Activated CD8-positive, alpha-beta T cell treated with anti-CD3 and anti-CD28 coated beads, Interleukin-2, amount 10 ng/mL, durations not matched to agents 7 days and 5 days (primary cell): Measurements from ENCODE around the gene SHC4. TPM values are rescaled to one million over a fixed set of nuclear protein-coding genes. Genes with fewer than 3 reads are reported as not detected.
A peak's percentile ranks its signal among the peaks of the same experiment; 100 is the strongest.

Experiments
- ATAC-seq: fragments of 150-1000 bp; cut with Tn5 transposase; one replicate; pipeline ENCODE4 v1.10.0; 2021; ENCODE audit warnings: moderate library complexity
- CTCF ChIA-PET: fragments of 350-600 bp; sonication (Branson Sonifier 250); formaldehyde crosslinking; loops from one replicate; lab custom pipeline; 2021; ENCODE audit warnings: antibody characterized with exemption; lab: Charles Lee
- POLR2A ChIA-PET: fragments of 350-600 bp; sonication (Branson Sonifier 250); formaldehyde crosslinking; loops from one replicate; lab custom pipeline; 2021; ENCODE audit warnings: antibody characterized with exemption; lab: Charles Lee
- DNase-seq: peaks from one replicate; pipeline ENCODE4 v3.0.0-alpha.2; 2020
- H3K27ac Mint-ChIP-seq: one replicate; pipeline ENCODE4 v1.8.0; 2021; ENCODE audit warnings: mild to moderate bottlenecking, mixed read lengths
- H3K27me3 Mint-ChIP-seq: one replicate; pipeline ENCODE4 v1.8.0; 2021; ENCODE audit warnings: low read depth, mixed read lengths
- H3K36me3 Mint-ChIP-seq: one replicate; pipeline ENCODE4 v1.8.0; 2021; ENCODE audit warnings: low read depth, mixed read lengths
- H3K4me1 Mint-ChIP-seq: one replicate; pipeline ENCODE4 v1.8.0; 2021; ENCODE audit warnings: low read depth, mixed read lengths
- H3K4me3 Mint-ChIP-seq: one replicate; pipeline ENCODE4 v1.8.0; 2021; ENCODE audit warnings: mild to moderate bottlenecking, mixed read lengths
- H3K9me3 Mint-ChIP-seq: one replicate; pipeline ENCODE4 v1.8.0; 2022; ENCODE audit warnings: mixed read lengths; ENCODE audit not compliant: insufficient read depth
- total RNA-seq, 2 experiments: library from RNA; stranded (reverse); gene quantifications; one replicate each; pipeline ENCODE4 v1.2.3, GENCODE V29; 2021

The SHC4 gene
- total RNA-seq, 2 experiments from 2014 or later: 0.65 to 0.66 TPM

- peaks cover 15% of the 10 kb centered on the region for H3K4me1 Mint-ChIP-seq
- no peak overlapping the region for H3K27ac Mint-ChIP-seq
- no peak overlapping the region for H3K4me3 Mint-ChIP-seq
- no peaks in the 10 kb centered on the region for H3K9me3 Mint-ChIP-seq
- H3K36me3 Mint-ChIP-seq: no peaks in the 10 kb centered on the region
- CTCF ChIA-PET: interaction anchor here (1.0 kb wide), 1 partner anchor 78 kb away, joined by 3 read pairs; no protein-coding TSS in a partner anchor
- DNase-seq (no peak), ATAC-seq (no peak)
- H3K27me3 Mint-ChIP-seq: peaks cover 15% of the 10 kb centered on the region
- POLR2A ChIA-PET: no interaction called here
Observed at GRCh38 chr15:48898446-48898845, 65.3 kb downstream of the SHC4 start.

- ATAC-seq (peak; percentile 53), DNase-seq (no peak)
- POLR2A ChIA-PET: no interaction called here
- Mint-ChIP-seq H3K27me3 (peaks cover 16% of the 10 kb centered on the region), H3K36me3 (no peaks in the 10 kb centered on the region), H3K4me1 (peaks cover 15% of the 10 kb centered on the region), H3K9me3 (no peaks in the 10 kb centered on the region), H3K27ac (no peak overlapping the region), H3K4me3 (no peak overlapping the region)
- CTCF ChIA-PET: no interaction called here
Observed at GRCh38 chr15:48898032-48898431, 65.7 kb downstream of the SHC4 start.

GRCh38 chr15:48896869-48897814, 66.6 kb downstream of the SHC4 start:
- ATAC-seq (no peak), DNase-seq (no peak)
- ChIA-PET CTCF (no interaction called here), POLR2A (no interaction called here)
- Mint-ChIP-seq H3K27ac (no peak overlapping the region), H3K27me3 (peaks cover 17% of the 10 kb centered on the region), H3K4me1 (peaks cover 15% of the 10 kb centered on the region), H3K36me3 (no peaks in the 10 kb centered on the region), H3K9me3 (no peaks in the 10 kb centered on the region), H3K4me3 (no peak overlapping the region)

- DNase-seq (no peak), ATAC-seq (no peak)
- POLR2A ChIA-PET: no interaction called here
- Mint-ChIP-seq H3K4me3 (no peak overlapping the region), H3K36me3 (no peaks in the 10 kb centered on the region), H3K4me1 (peaks cover 12% of the 10 kb centered on the region), H3K27ac (no peak overlapping the region), H3K27me3 (peaks cover 22% of the 10 kb centered on the region), H3K9me3 (no peaks in the 10 kb centered on the region)
- CTCF ChIA-PET: no interaction called here
Observed at GRCh38 chr15:48893311-48893710, 70.4 kb downstream of the SHC4 start.

GRCh38 chr15:48891232-48891765, 72.4 kb downstream of the SHC4 start:
- Mint-ChIP-seq H3K27ac (no peak overlapping the region), H3K36me3 (no peaks in the 10 kb centered on the region), H3K4me3 (no peak overlapping the region), H3K4me1 (no peaks in the 10 kb centered on the region), H3K9me3 (no peaks in the 10 kb centered on the region), H3K27me3 (peaks cover 7% of the 10 kb centered on the region)
- ChIA-PET CTCF (interaction anchor here (1.4 to 2.1 kb wide), 4 partner anchors 29 to 84 kb away, joined by 3 to 7 read pairs (median 6); no protein-coding TSS in a partner anchor), POLR2A (interaction anchor here (2.0 kb wide), 1 partner anchor 13 kb away, joined by 11 read pairs; the partner anchor contains the start of gene EID1)
- DNase-seq (no peak), ATAC-seq (no peak)

GRCh38 chr15:48890375-48890972, 73.2 kb downstream of the SHC4 start:
- Mint-ChIP-seq H3K4me3 (no peak overlapping the region), H3K4me1 (no peaks in the 10 kb centered on the region), H3K36me3 (no peaks in the 10 kb centered on the region), H3K9me3 (no peaks in the 10 kb centered on the region), H3K27ac (no peak overlapping the region), H3K27me3 (peaks cover 7% of the 10 kb centered on the region)
- ChIA-PET POLR2A (interaction anchor here (2.0 kb wide), 1 partner anchor 13 kb away, joined by 11 read pairs; the partner anchor contains the start of gene EID1), CTCF (interaction anchor here (1.1 to 2.1 kb wide), 4 partner anchors 16 to 85 kb away, joined by 4 to 7 read pairs (median 6); no protein-coding TSS in a partner anchor)
- ATAC-seq (no peak), DNase-seq (no peak)

- Mint-ChIP-seq H3K27ac (no peak overlapping the region), H3K27me3 (peaks cover 8% of the 10 kb centered on the region), H3K4me3 (no peak overlapping the region), H3K9me3 (no peaks in the 10 kb centered on the region), H3K36me3 (no peaks in the 10 kb centered on the region), H3K4me1 (no peaks in the 10 kb centered on the region)
- ChIA-PET POLR2A (interaction anchor here (2.0 kb wide), 1 partner anchor 12 kb away, joined by 11 read pairs; the partner anchor contains the start of gene EID1), CTCF (interaction anchor here (1.1 to 2.1 kb wide), 4 partner anchors 12 to 86 kb away, joined by 3 to 7 read pairs (median 6); partner anchors contain the start of gene EID1)
- ATAC-seq: no peak
- DNase-seq: no peak
Observed at GRCh38 chr15:48889925-48890324, 73.8 kb downstream of the SHC4 start.

GRCh38 chr15:48888836-48889235, 74.9 kb downstream of the SHC4 start:
- POLR2A ChIA-PET: no interaction called here
- Mint-ChIP-seq H3K4me3 (no peak overlapping the region), H3K27me3 (peaks cover 12% of the 10 kb centered on the region), H3K4me1 (no peaks in the 10 kb centered on the region), H3K36me3 (no peaks in the 10 kb centered on the region), H3K27ac (no peak overlapping the region), H3K9me3 (no peaks in the 10 kb centered on the region)
- CTCF ChIA-PET: interaction anchor here (1.1 to 1.4 kb wide), 3 partner anchors 11 to 77 kb away, joined by 3 read pairs; partner anchors contain the start of gene EID1
- ATAC-seq (no peak), DNase-seq (no peak)

GRCh38 chr15:48888191-48888590, 75.5 kb downstream of the SHC4 start:
- Mint-ChIP-seq H3K27ac (no peak overlapping the region), H3K4me3 (no peak overlapping the region), H3K27me3 (peaks cover 18% of the 10 kb centered on the region), H3K4me1 (no peaks in the 10 kb centered on the region), H3K36me3 (no peaks in the 10 kb centered on the region), H3K9me3 (no peaks in the 10 kb centered on the region)
- POLR2A ChIA-PET: interaction anchor here (0.7 to 1.0 kb wide), 2 partner anchors 10 to 1467 kb away, joined by 3 to 6 read pairs; partner anchors contain the start of gene EID1
- no peak for ATAC-seq
- CTCF ChIA-PET: interaction anchor here (1.3 to 1.4 kb wide), 4 partner anchors 10 to 88 kb away, joined by 3 to 5 read pairs (median 3); partner anchors contain the start of gene EID1
- no peak for DNase-seq

- peaks cover 17% of the 10 kb centered on the region for H3K27me3 Mint-ChIP-seq
- ChIA-PET CTCF (interaction anchor here (1.4 kb wide), 2 partner anchors 9 to 89 kb away, joined by 3 to 5 read pairs; partner anchors contain the start of gene EID1), POLR2A (interaction anchor here (1.0 kb wide), 1 partner anchor 9 kb away, joined by 6 read pairs; the partner anchor contains the start of gene EID1)
- no peak for DNase-seq
- H3K9me3 Mint-ChIP-seq: no peaks in the 10 kb centered on the region
- H3K4me3 Mint-ChIP-seq: no peak overlapping the region
- H3K27ac Mint-ChIP-seq: no peak overlapping the region
- H3K4me1 Mint-ChIP-seq: no peaks in the 10 kb centered on the region
- ATAC-seq: no peak
- no peaks in the 10 kb centered on the region for H3K36me3 Mint-ChIP-seq
Observed at GRCh38 chr15:48887144-48887543, 76.6 kb downstream of the SHC4 start.

- Mint-ChIP-seq H3K4me3 (no peak overlapping the region), H3K9me3 (no peaks in the 10 kb centered on the region), H3K4me1 (peaks cover 11% of the 10 kb centered on the region), H3K36me3 (peaks cover 16% of the 10 kb centered on the region), H3K27me3 (peaks cover 13% of the 10 kb centered on the region), H3K27ac (no peak overlapping the region)
- ChIA-PET POLR2A (no interaction called here), CTCF (no interaction called here)
- DNase-seq (no peak), ATAC-seq (no peak)
Observed at GRCh38 chr15:48883699-48884098, 80.0 kb downstream of the SHC4 start.
